Smooth muscle cell of the pulmonary artery (primary cell): ENCODE results near the gene ATF4. TPM values are rescaled to one million over a fixed set of nuclear protein-coding genes. Genes with fewer than 3 reads are reported as not detected.

Source experiments
- total RNA-seq: library from RNA; depleted of rRNA; stranded (reverse); fragments of >200 nt; gene quantifications from 2 replicates; pipeline ENCODE4 v1.2.3, GENCODE V29; 2014

Gene ATF4, protein sequence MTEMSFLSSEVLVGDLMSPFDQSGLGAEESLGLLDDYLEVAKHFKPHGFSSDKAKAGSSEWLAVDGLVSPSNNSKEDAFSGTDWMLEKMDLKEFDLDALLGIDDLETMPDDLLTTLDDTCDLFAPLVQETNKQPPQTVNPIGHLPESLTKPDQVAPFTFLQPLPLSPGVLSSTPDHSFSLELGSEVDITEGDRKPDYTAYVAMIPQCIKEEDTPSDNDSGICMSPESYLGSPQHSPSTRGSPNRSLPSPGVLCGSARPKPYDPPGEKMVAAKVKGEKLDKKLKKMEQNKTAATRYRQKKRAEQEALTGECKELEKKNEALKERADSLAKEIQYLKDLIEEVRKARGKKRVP
- 213 and 214 TPM in 2 replicates for total RNA-seq

GRCh38 chr22:39520226-39521105, at the start of gene ATF4:
Gene ATF4 (plus strand): TSS chr22:39520562. CDS start chr22:39521446, 884 bp downstream.

DNA sequence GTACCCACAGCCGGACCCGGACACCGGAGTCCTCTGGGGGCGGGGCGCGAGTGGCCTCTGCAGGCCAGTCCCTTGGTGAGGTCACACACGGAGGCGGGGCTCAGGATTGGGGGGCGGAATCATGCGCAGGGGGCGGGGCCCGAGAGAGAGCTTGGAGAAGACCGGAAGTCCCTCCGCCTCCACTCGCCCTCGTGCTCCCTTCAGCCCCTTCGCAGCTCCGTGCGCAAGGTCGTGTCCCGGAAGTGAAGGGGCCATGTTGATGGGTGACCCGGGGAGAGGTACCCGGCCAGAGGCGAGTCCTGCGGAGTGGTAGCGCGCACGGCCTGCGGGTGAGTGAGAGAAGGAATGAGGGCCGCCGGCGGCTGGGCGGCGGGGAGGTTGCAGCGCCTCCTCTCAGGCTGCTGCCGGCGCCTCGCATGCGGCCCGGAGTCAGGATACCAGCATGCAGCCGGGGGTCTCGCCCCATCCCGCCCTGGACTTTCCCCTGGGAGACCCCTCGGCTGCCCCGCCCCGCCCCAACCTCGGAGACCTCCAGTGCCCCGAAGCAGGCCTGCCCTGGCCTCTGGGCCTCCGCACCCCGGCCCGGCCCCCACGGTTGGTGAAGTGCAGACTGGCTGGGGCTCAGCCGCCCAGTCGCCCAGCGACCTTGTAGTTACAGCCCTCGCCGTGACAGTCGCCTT, 18.1 kb upstream of the ATF4 start, which contains the start of gene MIEF1:
MIEF1 (plus strand) TSS at position 182 of the 680 bp plus-strand sequence. CDS start 9,005 bp downstream, outside the sequence.

DNA sequence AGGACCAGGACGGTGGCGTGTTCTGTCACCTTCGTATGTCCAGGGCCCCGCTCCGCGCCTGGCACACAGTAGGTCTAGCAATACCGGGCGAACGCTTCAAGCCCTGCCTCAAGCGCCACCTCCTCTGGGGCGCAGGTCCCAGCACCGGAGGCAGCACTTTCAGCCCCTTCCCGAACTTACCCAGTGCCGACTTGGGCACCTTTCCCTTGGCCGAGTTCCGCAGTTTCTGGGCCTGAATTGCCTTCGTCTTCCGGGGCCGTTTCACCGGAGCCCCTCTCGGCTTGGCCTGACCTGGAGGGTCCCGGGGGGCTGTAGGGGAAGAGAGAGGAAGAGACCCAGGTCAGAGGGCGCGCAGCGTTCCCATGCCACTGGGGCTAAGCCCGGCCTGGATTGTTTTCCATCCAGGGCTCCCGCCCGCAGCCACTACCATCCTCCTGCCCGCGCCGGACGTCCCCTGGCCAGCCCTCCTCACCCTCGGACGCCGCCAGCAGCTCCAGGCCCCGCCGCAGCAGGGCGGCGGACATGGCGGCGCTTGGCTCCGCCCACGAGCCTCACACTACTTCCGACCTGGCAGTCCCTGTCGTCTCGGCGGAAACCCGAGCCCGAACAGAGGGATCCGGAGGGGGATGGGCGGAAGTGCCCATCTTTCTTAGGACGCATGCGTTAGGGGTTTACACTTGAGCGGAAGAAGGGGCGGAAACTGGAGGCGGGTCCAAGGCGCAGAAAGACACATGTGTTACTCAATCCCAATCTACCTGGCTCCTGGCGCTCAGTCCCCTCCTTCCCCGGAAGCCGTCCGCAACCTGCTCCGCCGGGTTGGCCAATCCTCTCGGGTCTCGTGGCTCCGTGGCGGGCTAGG, 12.1 kb downstream of the ATF4 start, which contains the start of gene RPS19BP1:
RPS19BP1 (minus strand) TSS at position 534 of the 859 bp plus-strand sequence; CDS start at position 524, 10 bp downstream.

DNA sequence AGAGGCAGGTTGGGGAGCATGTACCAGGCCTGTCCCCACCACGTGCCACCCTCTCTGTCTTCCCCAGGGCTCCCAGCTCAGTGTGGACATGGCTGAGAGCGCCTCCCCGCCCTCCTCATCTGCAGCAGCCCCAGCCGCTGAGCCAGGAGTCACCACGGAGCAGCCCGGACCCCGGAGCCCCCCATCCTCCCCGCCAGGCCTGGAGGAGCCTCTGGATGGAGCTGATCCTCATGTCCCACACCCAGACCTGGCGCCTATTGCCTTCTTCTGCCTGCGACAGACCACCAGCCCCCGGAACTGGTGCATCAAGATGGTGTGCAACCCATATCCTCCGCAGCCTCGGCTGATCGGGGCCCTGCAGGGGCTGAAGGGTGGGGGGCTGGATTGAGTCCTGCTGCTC, 50.3 kb downstream of the ATF4 start, which contains the start of gene CACNA1I:
CACNA1I (plus strand) TSS at position 89 of the 400 bp plus-strand sequence; CDS start at position 89, 0 bp downstream.

Other genes with a start within 250 kb of the ATF4 start
- gene RPL3, start 200.9 kb upstream of the ATF4 start, total RNA-seq, result 2,172 and 2,387 TPM in 2 replicates
- 7.2 and 14.8 TPM in 2 replicates for gene SYNGR1, start 170.6 kb upstream of the ATF4 start, total RNA-seq
- 19.2 and 21.0 TPM in 2 replicates for gene TAB1, start 120.8 kb upstream of the ATF4 start, total RNA-seq
- 1.3 and 4.2 TPM in 2 replicates for gene MGAT3, start 63.5 kb upstream of the ATF4 start, total RNA-seq
- gene MIEF1, start 18.3 kb upstream of the ATF4 start, total RNA-seq, result 23.5 and 24.1 TPM in 2 replicates
- 30.1 and 32.9 TPM in 2 replicates for gene RPS19BP1, start 12.2 kb downstream of the ATF4 start, total RNA-seq
- under 0.01 TPM in 1 of 2 replicates, not detected in the other for gene CACNA1I, start 50.2 kb downstream of the ATF4 start, total RNA-seq